Heart left ventricle (tissue), 13 donors: ENCODE data around the gene CPT1A.

Experiments used
- CTCF ChIP-seq, 12 donors: fragments of 200-600 bp; sonication (generic) in 4 of 12; IDR thresholded peaks; one replicate each; pipeline versions ENCODE4 v1.5.0 to v1.8.0; 2018 to 2022; ENCODE audit warnings: antibody characterized with exemption in 12 of 12, mild to moderate bottlenecking in 5 of 12
- POLR2A ChIP-seq, 2 donors: fragments of 450-650 bp; IDR thresholded peaks; one replicate each; pipeline ENCODE4 v1.6.1; 2017; ENCODE audit warnings: antibody characterized with exemption in 2 of 2, mild to moderate bottlenecking in 2 of 2, moderate library complexity in 2 of 2
- donor health status: ischemic (EF 13 %, LVEDD 7.1; RV severe dilation, severe dysfunction).
- donor health status: DM: no; HTN: yes; CAD: no.
- donor health status: DM: no; HTN: no; CAD: no.
- donor health status: ischemic (EF 25% LVEDD 6.9; RV normal size, moderate dysfunction).
- donor health status: ischemic (EF 25% LVEDD 5.7; RV mildly dilated, moderate dysfunction).
- donor health status: ischemic (EF 35%, LVEDD 5.7; RV mildly dilated, moderate dysfunction).
- donor health status: nonischemic (EF 11% LVEDD 7.7; RV severe dilation, severe dysfunction).
- donor health status: DM: yes; HTN: yes; CAD: no.
- donor health status: PGD.
- donor health status: ischemic (EF 29% LVEDD 5.4; RV normal size, mild dysfunction).
- donor health status: nonischemic (EF 23%, LVEDD 6.1; RV moderate dilation, normal function).

GRCh38 chr11:68715456-68716122 lies 126.1 kb downstream of the CPT1A start:
- TF ChIP-seq CTCF (IDR thresholded peaks at IDR 0.05) (no peak), POLR2A (IDR thresholded peaks at IDR 0.05) (no peak)
